ENCODE measurements around the gene HMGN4.

- TF ChIP-seq, protein P1, sequence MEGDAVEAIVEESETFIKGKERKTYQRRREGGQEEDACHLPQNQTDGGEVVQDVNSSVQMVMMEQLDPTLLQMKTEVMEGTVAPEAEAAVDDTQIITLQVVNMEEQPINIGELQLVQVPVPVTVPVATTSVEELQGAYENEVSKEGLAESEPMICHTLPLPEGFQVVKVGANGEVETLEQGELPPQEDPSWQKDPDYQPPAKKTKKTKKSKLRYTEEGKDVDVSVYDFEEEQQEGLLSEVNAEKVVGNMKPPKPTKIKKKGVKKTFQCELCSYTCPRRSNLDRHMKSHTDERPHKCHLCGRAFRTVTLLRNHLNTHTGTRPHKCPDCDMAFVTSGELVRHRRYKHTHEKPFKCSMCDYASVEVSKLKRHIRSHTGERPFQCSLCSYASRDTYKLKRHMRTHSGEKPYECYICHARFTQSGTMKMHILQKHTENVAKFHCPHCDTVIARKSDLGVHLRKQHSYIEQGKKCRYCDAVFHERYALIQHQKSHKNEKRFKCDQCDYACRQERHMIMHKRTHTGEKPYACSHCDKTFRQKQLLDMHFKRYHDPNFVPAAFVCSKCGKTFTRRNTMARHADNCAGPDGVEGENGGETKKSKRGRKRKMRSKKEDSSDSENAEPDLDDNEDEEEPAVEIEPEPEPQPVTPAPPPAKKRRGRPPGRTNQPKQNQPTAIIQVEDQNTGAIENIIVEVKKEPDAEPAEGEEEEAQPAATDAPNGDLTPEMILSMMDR (IDR thresholded peaks at IDR 0.05), result no peak
- no peak for TF ChIP-seq POLR2A (IDR thresholded peaks at IDR 0.05)
Observed at GRCh38 chr6:26561533-26562466, 23.6 kb downstream of the HMGN4 start.

Data from breast epithelium (tissue), 3 donors.